HTR-8/SVneo (cell line): ENCODE data around the gene ANKS6.

ENCODE experiments used
- DNase-seq: peaks from one replicate; pipeline ENCODE4 v3.0.0; 2011; ENCODE audit warnings: low spot score, mixed read lengths; ENCODE audit not compliant: insufficient read length
- FAIRE-seq: peaks from 2 replicates; lab custom pipeline; 2011; peaks lifted over from hg19 to GRCh38; lab: Jason Lieb, UNC

ANKS6 gene

GRCh38 chr9:98743329-98743728, 53.0 kb downstream of the ANKS6 start:
- DNase-seq (no peak), FAIRE-seq (no peak)

- FAIRE-seq, result no peak
- DNase-seq, result no peak
Measured at GRCh38 chr9:98742325-98743280, 53.8 kb downstream of the ANKS6 start.

- FAIRE-seq (no peak), DNase-seq (no peak)
Measured at GRCh38 chr9:98740226-98740881, 56.0 kb downstream of the ANKS6 start.

- no peak for DNase-seq
- no peak for FAIRE-seq
Measured at GRCh38 chr9:98738741-98739140, 57.6 kb downstream of the ANKS6 start.

- DNase-seq (no peak), FAIRE-seq (no peak)
Measured at GRCh38 chr9:98736226-98736625, 60.1 kb downstream of the ANKS6 start.

GRCh38 chr9:98732801-98733200, 63.6 kb downstream of the ANKS6 start:
- DNase-seq (no peak), FAIRE-seq (no peak)

- FAIRE-seq (no peak), DNase-seq (no peak)
Measured at GRCh38 chr9:98732091-98732490, 64.3 kb downstream of the ANKS6 start.

- DNase-seq, result no peak
- no peak for FAIRE-seq
Measured at GRCh38 chr9:98730871-98731270, 65.5 kb downstream of the ANKS6 start.

GRCh38 chr9:98728500-98728899, 67.9 kb downstream of the ANKS6 start:
- DNase-seq (no peak), FAIRE-seq (no peak)

- DNase-seq (no peak), FAIRE-seq (no peak)
Measured at GRCh38 chr9:98727428-98727827, 68.9 kb downstream of the ANKS6 start.

- DNase-seq (no peak), FAIRE-seq (no peak)
Measured at GRCh38 chr9:98726735-98727134, 69.6 kb downstream of the ANKS6 start.

- FAIRE-seq (no peak), DNase-seq (no peak)
Measured at GRCh38 chr9:98724810-98725530, 71.4 kb downstream of the ANKS6 start.

GRCh38 chr9:98721643-98722042, 74.7 kb downstream of the ANKS6 start:
- FAIRE-seq (no peak), DNase-seq (no peak)

- FAIRE-seq (no peak), DNase-seq (no peak)
Measured at GRCh38 chr9:98720402-98720801, 76.0 kb downstream of the ANKS6 start.

GRCh38 chr9:98719055-98719454, 77.3 kb downstream of the ANKS6 start:
- FAIRE-seq, result no peak
- DNase-seq, result no peak

- DNase-seq (no peak), FAIRE-seq (no peak)
Measured at GRCh38 chr9:98714833-98715232, 81.5 kb downstream of the ANKS6 start.

GRCh38 chr9:98712987-98713386, 83.4 kb downstream of the ANKS6 start:
- DNase-seq, result no peak
- no peak for FAIRE-seq

- DNase-seq (peak; percentile 18), FAIRE-seq (no peak)
Measured at GRCh38 chr9:98709968-98710965, 86.1 kb downstream of the ANKS6 start.
